ENCODE measurements around the gene ADCY3. TPM values are rescaled to one million over a fixed set of nuclear protein-coding genes. Genes with fewer than 3 reads are reported as not detected.

The ADCY3 gene
- total and polyA plus RNA-seq, 12 donors, result 5.3 to 50.8 (median 13.1) TPM

GRCh38 chr2:24845691-24846090, 74.3 kb downstream of the ADCY3 start:
- Histone ChIP-seq H3K27me3 (no peaks in the 10 kb centered on the region), H3K27ac (no peak overlapping the region), H3K4me1 (peaks cover 0 to 7% (median 0%) of the 10 kb centered on the region in 9 donors), H3K9me3 (no peaks in the 10 kb centered on the region), H3K4me3 (no peak overlapping the region), H3K36me3 (peaks cover 0 to 20% (median 0%) of the 10 kb centered on the region in 9 donors)
- intact Hi-C loops (cut with DNase I), result no loop called here
- 98 to 99% methylated on average over 5 of the region's 5 CpGs for WGBS, 2 donors
- TF ChIP-seq, protein P1, sequence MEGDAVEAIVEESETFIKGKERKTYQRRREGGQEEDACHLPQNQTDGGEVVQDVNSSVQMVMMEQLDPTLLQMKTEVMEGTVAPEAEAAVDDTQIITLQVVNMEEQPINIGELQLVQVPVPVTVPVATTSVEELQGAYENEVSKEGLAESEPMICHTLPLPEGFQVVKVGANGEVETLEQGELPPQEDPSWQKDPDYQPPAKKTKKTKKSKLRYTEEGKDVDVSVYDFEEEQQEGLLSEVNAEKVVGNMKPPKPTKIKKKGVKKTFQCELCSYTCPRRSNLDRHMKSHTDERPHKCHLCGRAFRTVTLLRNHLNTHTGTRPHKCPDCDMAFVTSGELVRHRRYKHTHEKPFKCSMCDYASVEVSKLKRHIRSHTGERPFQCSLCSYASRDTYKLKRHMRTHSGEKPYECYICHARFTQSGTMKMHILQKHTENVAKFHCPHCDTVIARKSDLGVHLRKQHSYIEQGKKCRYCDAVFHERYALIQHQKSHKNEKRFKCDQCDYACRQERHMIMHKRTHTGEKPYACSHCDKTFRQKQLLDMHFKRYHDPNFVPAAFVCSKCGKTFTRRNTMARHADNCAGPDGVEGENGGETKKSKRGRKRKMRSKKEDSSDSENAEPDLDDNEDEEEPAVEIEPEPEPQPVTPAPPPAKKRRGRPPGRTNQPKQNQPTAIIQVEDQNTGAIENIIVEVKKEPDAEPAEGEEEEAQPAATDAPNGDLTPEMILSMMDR (IDR thresholded peaks at IDR 0.05), result no peak
- DNase-seq, result no peak
- no peak for ATAC-seq

- H3K4me1 ChIP-seq, result no peaks in the 10 kb centered on the region
- intact Hi-C loops (cut with DNase I), result no loop called here
- no peak for DNase-seq
- TF ChIP-seq, protein P1 (IDR thresholded peaks at IDR 0.05), result no peak
- no peaks in the 10 kb centered on the region for H3K9me3 ChIP-seq
- no peak overlapping the region for H3K27ac ChIP-seq
- 96 to 97% methylated on average over 9 of the region's 9 CpGs for WGBS, 2 donors
- H3K4me3 ChIP-seq, result no peak overlapping the region
- no peaks in the 10 kb centered on the region for H3K27me3 ChIP-seq
- ATAC-seq, result peak in 1 of 8 donors; percentile 12
- peaks cover 0 to 36% (median 0%) of the 10 kb centered on the region in 9 donors for H3K36me3 ChIP-seq
These were observed 75.9 kb downstream of the ADCY3 start for GRCh38 chr2:24844023-24844685.

DNA sequence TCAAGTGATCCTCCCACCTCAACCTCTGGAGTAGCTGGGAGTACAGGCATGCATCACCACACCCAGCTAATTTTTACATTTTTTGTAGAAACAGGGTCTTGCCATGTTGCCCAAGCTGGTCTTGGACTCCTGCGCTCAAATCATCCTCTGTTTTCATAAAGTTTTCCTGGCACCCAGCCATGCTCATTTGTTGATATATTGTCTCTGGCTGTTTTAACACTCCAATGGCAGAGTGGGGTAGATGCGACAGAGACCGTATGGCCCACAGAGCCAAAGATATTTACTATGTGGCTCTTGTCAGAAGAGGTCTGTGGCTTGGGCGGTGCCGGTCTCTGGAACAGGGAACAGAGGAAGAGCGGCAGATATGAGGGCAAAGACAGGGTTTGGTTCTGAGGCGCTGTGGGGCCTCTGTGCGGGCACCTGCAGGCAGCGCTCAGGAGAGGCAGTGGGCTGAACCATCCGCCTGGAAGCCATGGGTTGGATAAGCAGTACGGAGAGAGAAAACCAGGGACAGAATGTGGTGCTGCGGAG, 76.6 kb downstream of the ADCY3 start:
- Histone ChIP-seq H3K36me3 (peaks cover 0 to 40% (median 0%) of the 10 kb centered on the region in 9 donors), H3K27me3 (no peaks in the 10 kb centered on the region), H3K4me3 (no peak overlapping the region), H3K9me3 (no peaks in the 10 kb centered on the region), H3K4me1 (no peaks in the 10 kb centered on the region), H3K27ac (no peak overlapping the region)
- TF ChIP-seq, protein P1 (IDR thresholded peaks at IDR 0.05), result no peak
- 95% methylated on average over 12 of the region's 12 CpGs for WGBS, 2 donors
- ATAC-seq (no peak), DNase-seq (no peak)
- intact Hi-C loops (cut with DNase I), result no loop called here

GRCh38 chr2:24842081-24843050, 77.7 kb downstream of the ADCY3 start:
- Histone ChIP-seq H3K36me3 (peaks cover 0 to 45% (median 0%) of the 10 kb centered on the region in 9 donors), H3K9me3 (no peaks in the 10 kb centered on the region), H3K4me3 (no peak overlapping the region), H3K4me1 (no peaks in the 10 kb centered on the region), H3K27me3 (no peaks in the 10 kb centered on the region), H3K27ac (no peak overlapping the region)
- TF ChIP-seq, protein P1 (IDR thresholded peaks at IDR 0.05), result no peak
- 96% methylated on average over 39 of the region's 39 CpGs for WGBS, 2 donors
- intact Hi-C loops (cut with DNase I), result no loop called here
- DNase-seq (no peak), ATAC-seq (no peak)

Measured in heart right ventricle (tissue), 16 donors.